Neural cell (in vitro differentiated cells): ENCODE data around the gene MR1.

ENCODE experiments used
- CTCF ChIP-seq: fragments of 450-650 bp; IDR thresholded peaks from 2 replicates; pipeline ENCODE4 v1.5.1; 2014; ENCODE audit warnings: antibody characterized with exemption, mild to moderate bottlenecking, moderate library complexity; ENCODE audit not compliant: poor library complexity, severe bottlenecking
- EP300 ChIP-seq: fragments of 450-650 bp; conservative IDR thresholded peaks from 2 replicates; pipeline ENCODE4 v1.6.1; 2014; ENCODE audit warnings: antibody characterized with exemption, mild to moderate bottlenecking, moderate library complexity; ENCODE audit not compliant: poor library complexity, severe bottlenecking
- EZH2 ChIP-seq: fragments of 200-600, 300-800 bp; shearing (Covaris generic), sonication (generic); IDR thresholded peaks from 2 replicates; pipeline ENCODE4 v1.6.1; 2014; ENCODE audit warnings: antibody characterized with exemption, low read length, borderline replicate concordance, mild to moderate bottlenecking; ENCODE audit not compliant: insufficient read depth, poor library complexity, severe bottlenecking
- MXI1 ChIP-seq: fragments of 450-650 bp; conservative IDR thresholded peaks from 2 replicates; pipeline ENCODE4 v1.6.1; 2014; ENCODE audit warnings: antibody characterized with exemption, mild to moderate bottlenecking; ENCODE audit not compliant: poor library complexity, severe bottlenecking
- POLR2AphosphoS5 ChIP-seq: IDR thresholded peaks from 2 replicates; pipeline ENCODE4 v1.6.1; 2012
- RAD21 ChIP-seq: fragments of 450-650 bp; conservative IDR thresholded peaks from 2 replicates; pipeline ENCODE4 v1.6.1; 2014; ENCODE audit warnings: antibody characterized with exemption, mild to moderate bottlenecking, moderate library complexity
- REST ChIP-seq: IDR thresholded peaks from 2 replicates; pipeline ENCODE4 v1.6.1; 2012; ENCODE audit warnings: borderline replicate concordance
- TAF1 ChIP-seq: IDR thresholded peaks from 2 replicates; pipeline ENCODE4 v1.6.1; 2012; ENCODE audit warnings: low read depth

- no peak for TF ChIP-seq RAD21
- TF ChIP-seq CTCF = no peak
- TF ChIP-seq EZH2 = no peak
- TF ChIP-seq REST = no peak
- TF ChIP-seq POLR2AphosphoS5 = no peak
- TF ChIP-seq EP300 = no peak
- TF ChIP-seq TAF1 = no peak
- TF ChIP-seq MXI1 = no peak
Observed at GRCh38 chr1:181097242-181097641, 63.5 kb downstream of the MR1 start.
